Neural progenitor cell (in vitro differentiated cells): ENCODE results near the gene CFAP20.

Source experiments
- EZH2 ChIP-seq: fragments of 200-600 bp; sonication (generic); IDR thresholded peaks from 2 replicates; pipeline ENCODE4 v1.6.1; 2017; ENCODE audit warnings: antibody characterized with exemption, mild to moderate bottlenecking, moderate library complexity
- EZH2phosphoT487 ChIP-seq: fragments of 200-600 bp; sonication (generic); IDR thresholded peaks from 2 replicates; pipeline ENCODE4 v1.6.1; 2017; ENCODE audit warnings: antibody characterized with exemption
- TF ChIP-seq, protein P1 (sequence below): fragments of 200-600 bp; sonication (generic); IDR thresholded peaks from 2 replicates; pipeline ENCODE4 v1.5.1; 2017; ENCODE audit warnings: antibody characterized with exemption, mild to moderate bottlenecking

DNA sequence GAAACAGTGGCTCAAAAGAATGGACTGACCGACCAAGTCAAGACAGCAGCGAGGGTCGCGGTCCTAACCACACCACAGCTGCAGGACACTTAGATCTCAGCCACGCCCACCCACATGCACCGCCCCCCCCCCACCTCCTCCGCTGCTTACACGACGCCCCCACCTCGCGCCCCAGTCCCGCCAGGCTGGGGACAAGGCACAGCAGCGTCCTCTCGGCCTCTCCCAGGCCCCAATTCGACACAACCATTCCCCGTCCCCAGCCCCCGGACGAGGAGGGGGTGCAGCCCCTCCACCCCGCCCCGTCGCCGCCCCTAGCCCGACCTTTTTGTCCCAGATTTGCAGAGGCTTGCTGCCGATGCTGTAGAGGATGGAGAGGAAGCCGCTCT is 477 bp downstream of the CFAP20 start:
- no peak for TF ChIP-seq EZH2
- TF ChIP-seq, protein P1, sequence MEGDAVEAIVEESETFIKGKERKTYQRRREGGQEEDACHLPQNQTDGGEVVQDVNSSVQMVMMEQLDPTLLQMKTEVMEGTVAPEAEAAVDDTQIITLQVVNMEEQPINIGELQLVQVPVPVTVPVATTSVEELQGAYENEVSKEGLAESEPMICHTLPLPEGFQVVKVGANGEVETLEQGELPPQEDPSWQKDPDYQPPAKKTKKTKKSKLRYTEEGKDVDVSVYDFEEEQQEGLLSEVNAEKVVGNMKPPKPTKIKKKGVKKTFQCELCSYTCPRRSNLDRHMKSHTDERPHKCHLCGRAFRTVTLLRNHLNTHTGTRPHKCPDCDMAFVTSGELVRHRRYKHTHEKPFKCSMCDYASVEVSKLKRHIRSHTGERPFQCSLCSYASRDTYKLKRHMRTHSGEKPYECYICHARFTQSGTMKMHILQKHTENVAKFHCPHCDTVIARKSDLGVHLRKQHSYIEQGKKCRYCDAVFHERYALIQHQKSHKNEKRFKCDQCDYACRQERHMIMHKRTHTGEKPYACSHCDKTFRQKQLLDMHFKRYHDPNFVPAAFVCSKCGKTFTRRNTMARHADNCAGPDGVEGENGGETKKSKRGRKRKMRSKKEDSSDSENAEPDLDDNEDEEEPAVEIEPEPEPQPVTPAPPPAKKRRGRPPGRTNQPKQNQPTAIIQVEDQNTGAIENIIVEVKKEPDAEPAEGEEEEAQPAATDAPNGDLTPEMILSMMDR, result no peak
- TF ChIP-seq EZH2phosphoT487, result no peak
